Bronchial smooth muscle cell (primary cell): ENCODE data around the gene OR4D2. TPM values are rescaled to one million over a fixed set of nuclear protein-coding genes. Genes with fewer than 3 reads are reported as not detected.

Experiments used
- total RNA-seq: library from RNA; depleted of rRNA; stranded (reverse); fragments of >200 nt; gene quantifications from 2 replicates; pipeline ENCODE4 v1.2.1, GENCODE V29; 2014

OR4D2 gene
- not detected in 2 replicates for total RNA-seq

DNA sequence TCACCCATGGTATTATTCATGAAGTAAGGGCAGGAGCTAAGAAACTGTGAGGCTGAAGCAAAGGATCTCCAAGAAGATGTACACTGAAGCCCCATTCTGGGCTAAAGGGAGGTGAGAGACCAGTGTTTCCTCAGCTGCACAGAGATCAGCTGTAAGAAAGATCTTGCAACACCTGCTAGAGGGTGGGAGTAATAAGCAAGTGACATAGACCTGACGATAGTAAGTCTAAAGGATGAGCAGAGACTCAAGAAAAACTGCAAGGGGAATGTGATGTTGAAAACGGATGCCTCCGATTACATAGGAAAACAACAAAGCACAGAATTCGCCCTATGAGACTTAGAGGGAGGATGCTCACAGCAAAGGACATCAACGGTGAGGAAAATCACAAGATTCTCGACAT lies at the start of gene OR4D2:
TSS of gene OR4D2 (plus strand) at position 301 of the 400 bp plus-strand sequence. CDS start 2,674 bp downstream, outside the sequence.

DNA sequence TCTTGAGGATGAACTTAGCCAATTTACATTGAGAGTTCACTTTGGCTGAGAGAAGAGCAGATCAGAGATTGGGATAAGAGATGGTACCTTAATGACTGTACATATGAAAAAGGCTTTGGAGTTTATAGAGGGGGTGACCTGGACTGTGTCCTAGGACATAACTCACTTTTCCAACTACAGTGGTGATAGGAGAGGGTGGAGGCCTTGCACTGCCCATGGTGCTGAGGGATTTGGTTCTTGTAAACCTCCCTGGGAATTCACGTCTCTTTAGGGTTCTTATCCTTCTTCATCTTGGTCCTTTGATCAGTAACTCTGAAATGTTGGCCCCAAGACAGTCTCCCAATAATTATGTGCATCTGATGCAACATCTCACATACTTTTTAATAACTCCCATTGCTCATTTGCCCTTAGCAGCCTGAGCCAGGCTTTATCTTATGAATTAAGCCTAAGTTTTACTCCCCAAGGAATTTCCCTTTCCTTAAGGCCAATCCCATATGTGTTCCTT lies 18.8 kb upstream of the OR4D2 start, which contains the start of gene OR4D1:
TSS of gene OR4D1 (plus strand) at position 455 of the 505 bp plus-strand sequence. CDS start 6,770 bp downstream, outside the sequence.

GRCh38 chr17:58192612-58193011 lies 25.8 kb downstream of the OR4D2 start, which contains the start of gene EPX:
TSS of gene EPX (plus strand) at chr17:58192726. CDS start at chr17:58192847, 121 bp downstream.

GRCh38 chr17:58219007-58219788 lies 52.4 kb downstream of the OR4D2 start, which contains the start of gene MKS1:
TSS of gene MKS1 (minus strand) at chr17:58219255. CDS start at chr17:58219230, 25 bp downstream.

Other genes starting within 250 kb of the OR4D2 start
- 7.7 and 10.2 TPM in 2 replicates for gene CUEDC1, start 211.6 kb upstream of the OR4D2 start, total RNA-seq
- gene VEZF1, start 178.7 kb upstream of the OR4D2 start, total RNA-seq, result 22.5 and 28.5 TPM in 2 replicates
- gene SRSF1, start 159.7 kb upstream of the OR4D2 start, total RNA-seq, result 371 and 490 TPM in 2 replicates
- 17.7 and 19.2 TPM in 2 replicates for gene DYNLL2, start 83.6 kb upstream of the OR4D2 start, total RNA-seq
- gene OR4D1, start 18.6 kb upstream of the OR4D2 start, total RNA-seq, result not detected in 2 replicates
- gene EPX, start 25.7 kb downstream of the OR4D2 start, total RNA-seq, result not detected in 2 replicates
- 13.9 and 16.3 TPM in 2 replicates for gene MKS1, start 52.3 kb downstream of the OR4D2 start, total RNA-seq
- gene LPO, start 71.6 kb downstream of the OR4D2 start, total RNA-seq, result not detected in 2 replicates
- gene MPO, start 114.0 kb downstream of the OR4D2 start, total RNA-seq, result 0.09 and 0.47 TPM in 2 replicates
- gene TSPOAP1, start 161.8 kb downstream of the OR4D2 start, total RNA-seq, result 0.26 and 1.1 TPM in 2 replicates
- gene SUPT4H1, start 185.2 kb downstream of the OR4D2 start, total RNA-seq, result 42.9 and 50.0 TPM in 2 replicates